GM18498 (cell line): Measurements from ENCODE around the gene IGF2R.

ENCODE experiments used
- ATAC-seq: cut with Tn5 transposase; IDR thresholded peaks from one replicate; pipeline ENCODE4 v1.9.1; 2021; ENCODE audit warnings: mild to moderate bottlenecking, moderate library complexity; ENCODE audit not compliant: unreplicated experiment

The IGF2R gene

GRCh38 chr6:159972506-159973268 lies 3.8 kb downstream of the IGF2R start:
- no peak for ATAC-seq

DNA sequence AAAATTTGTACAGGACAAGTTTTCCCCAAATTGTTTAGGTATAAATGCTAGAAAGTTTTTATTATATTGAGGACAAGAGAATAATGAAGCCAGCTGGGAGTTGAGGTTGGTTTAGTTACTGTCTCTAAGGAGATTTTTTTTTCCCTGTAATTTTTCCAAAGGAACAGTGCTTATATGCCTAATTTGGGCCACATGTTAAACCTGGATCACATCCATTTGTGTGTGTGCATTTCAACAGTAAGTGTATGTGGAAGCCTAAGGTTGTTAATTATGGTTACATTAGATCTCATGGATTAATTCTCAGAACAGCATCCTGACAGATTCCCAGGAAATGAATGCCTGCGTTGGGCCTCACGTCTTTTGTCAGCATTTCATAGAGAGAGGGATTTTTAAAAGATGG lies 4.5 kb downstream of the IGF2R start:
- no peak for ATAC-seq

DNA sequence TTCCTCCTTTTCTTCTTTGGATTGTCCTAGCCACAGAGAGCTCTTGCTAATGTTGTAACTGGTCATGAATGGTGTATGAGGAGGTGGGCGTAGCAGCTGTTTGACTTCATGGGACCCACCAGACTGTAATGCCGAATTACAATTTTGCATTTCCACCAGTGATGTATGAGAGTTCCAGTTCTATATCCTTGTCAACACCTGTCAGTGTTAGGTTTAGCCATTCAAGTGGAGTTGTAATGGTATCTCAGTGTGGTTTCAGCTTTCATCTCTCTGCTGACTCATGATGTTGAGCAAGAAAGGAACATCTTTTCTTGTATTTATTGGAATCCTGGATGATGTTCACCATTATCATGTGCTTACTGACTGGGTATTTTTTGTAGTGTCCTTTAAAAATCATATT lies 5.1 kb downstream of the IGF2R start:
- ATAC-seq = peak; percentile 45

DNA sequence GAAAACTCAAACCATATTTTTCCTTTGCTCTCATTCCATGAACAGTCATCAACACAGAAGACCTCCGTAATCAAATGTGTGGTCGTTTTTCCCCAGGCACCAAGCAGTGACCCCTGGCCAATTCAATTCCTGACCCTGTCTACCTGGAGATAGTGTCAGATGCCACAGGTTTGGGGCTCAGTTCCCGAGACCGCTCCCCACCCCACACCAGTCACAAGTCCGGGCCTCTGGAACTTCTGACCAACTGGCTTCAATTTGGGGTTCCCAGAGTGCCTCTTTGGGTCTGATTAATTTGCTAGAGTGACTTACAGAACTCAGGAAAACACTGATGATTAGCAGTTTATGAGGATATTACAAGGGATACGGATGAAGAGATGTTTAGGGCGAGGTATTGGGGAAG lies 6.0 kb downstream of the IGF2R start:
- ATAC-seq = no peak

- ATAC-seq = no peak
These were observed 7.9 kb downstream of the IGF2R start for GRCh38 chr6:159976686-159977254.

- ATAC-seq = no peak
These were observed 8.5 kb downstream of the IGF2R start for GRCh38 chr6:159977255-159977903.

GRCh38 chr6:159977904-159978268 lies 9.0 kb downstream of the IGF2R start:
- ATAC-seq = no peak

DNA sequence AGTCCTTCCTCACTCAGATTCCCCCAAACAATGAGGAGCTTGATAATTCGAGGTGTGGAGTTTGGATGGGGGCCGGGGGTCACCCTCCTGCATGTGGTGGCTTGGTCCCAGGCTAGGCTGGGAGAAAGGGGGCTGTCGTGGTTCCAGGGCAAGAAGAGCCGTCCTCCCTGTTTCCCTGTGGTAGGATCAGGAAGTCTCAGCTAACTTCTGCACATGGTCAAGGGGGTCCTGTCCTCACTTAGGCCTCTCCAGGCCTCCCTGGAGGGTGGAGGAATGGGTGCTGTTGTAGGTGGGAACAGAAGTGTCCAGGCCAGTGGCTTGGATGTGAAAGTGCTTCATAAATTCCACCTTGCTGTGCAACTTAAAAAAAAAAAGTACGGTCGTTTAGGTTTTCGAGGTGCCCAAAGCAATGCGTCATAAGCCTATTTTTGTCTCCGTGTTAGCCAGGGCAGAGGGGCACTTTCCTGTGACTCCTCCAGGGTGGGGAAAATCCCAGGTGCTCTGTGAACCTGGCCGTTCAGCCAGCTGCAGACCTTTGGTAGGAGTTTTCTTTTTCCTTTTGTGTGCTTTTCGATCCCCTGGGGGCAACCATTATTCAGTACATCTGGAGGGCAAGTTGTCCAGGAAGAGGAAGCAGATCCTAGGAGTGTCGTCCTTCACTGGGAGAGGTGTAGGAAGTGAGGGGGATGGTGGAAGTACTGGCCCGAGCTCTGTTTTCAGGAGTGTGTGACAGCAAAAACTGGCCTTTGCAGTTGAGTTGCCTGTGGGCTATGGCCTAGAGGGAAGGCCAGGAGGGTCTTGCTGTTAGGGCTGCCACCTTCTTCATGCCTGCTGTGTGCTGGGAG lies 9.6 kb downstream of the IGF2R start:
- ATAC-seq = peak; percentile 8

DNA sequence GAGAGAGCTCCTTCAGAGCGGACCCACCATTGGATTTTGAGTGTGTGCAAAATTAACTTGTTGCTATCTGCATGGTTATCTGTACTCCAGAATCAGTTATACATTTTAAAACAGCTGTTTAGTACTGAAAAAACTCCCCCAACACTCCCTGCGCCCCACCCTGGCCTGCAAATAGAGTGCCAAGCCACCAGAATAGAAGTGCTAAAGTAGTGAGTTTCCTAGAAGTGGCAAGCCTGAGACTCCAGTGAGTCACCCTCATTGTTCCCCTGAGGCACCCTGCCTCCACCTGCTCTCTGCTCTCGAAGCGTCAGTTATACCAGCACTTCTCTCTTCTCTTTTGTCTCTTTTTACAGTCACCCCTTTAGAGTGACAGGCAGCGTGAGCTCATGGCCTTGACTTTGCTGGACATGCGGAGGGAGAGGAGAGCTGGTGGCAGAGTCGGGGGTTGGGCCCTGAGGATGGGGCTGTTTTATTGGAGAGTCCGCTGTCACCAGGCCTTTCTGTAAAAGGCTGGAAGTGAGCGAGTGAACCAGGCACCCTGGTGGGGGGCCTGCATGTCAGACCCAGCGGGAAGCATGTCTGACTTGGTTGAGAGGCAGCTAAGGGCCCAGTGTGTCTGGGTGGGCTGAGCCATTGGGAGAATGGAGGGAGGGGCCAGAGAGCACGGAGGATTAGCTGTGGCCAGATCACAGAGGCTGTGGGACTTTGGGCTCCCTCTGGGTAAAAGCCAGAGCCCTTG lies 10.4 kb downstream of the IGF2R start:
- ATAC-seq = peak; percentile 66

DNA sequence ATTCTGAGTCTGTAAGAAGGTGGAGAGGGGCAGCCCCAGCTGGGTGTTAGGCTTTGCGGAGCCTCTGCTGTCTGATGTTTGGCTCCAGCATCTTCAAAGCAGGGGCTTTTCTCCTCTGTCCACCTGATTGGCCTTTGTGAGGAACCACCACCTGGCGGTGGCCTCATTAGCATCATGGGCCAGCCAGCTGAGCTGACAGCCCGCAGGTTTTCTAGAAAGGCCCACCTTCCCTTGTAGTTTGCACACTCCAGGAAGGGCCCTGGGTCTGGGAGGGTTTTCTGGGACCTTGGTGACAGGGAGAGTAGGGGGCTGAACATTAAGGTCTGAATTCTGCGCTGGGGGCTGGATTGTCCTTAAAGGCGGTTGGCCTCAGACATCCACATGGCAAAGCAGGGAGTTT lies 11.6 kb downstream of the IGF2R start:
- ATAC-seq = no peak

DNA sequence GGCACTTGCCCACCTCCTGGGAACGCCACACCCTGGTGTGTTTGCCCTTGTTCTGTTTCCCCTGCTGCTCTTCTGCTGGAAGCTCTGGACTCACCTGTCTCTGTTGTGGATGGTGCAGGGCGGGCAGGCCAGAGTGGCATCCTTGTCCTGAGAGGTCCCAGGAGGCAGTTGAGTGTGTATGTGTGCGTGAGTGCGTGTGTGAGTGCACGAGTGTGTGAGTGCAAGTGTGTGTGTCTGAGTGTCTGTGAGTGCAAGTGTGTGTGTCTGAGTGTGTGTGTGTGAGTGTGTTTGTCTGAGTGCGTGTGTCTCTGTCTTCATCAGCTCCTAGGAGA lies 12.2 kb downstream of the IGF2R start:
- ATAC-seq = no peak

- ATAC-seq = peak; percentile 71
These were observed 12.7 kb downstream of the IGF2R start for GRCh38 chr6:159981403-159982245.

DNA sequence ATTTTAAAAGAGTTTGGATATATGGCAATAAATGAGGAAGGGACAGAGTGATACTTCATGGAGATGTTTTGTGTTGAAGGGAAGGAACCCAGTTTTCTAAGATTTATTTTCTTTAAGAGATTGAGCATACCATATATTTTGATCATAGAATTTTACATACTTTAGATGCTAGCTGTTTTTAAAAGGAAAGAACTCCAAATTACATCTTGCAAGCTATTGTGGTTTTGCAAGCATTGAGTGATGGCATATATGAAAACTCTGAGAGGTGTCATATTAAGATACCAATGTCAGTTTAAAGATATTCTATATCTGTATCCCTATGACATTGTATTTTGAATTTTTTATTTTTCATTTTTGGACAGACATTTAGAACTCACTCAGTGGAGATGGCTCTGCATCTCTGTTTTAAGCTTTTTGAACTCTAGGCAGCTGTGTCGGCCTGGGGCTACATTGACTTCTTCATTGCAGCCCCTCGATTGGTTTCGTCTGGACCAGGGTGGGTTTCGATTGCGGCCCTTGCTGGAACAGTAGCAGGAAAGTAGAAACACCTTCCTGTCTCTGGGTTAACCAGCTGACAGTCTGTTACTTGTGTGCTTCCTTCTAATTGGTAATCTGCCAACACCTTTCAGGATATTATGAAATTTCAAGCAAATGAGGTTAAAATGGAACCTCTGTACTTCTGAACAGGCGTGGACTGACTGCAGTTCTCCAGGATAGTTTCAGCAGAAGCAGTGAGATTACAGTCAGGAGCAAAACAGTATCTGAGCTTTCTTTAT lies 14.0 kb downstream of the IGF2R start:
- ATAC-seq = peak; percentile 23

GRCh38 chr6:159983641-159984080 lies 14.8 kb downstream of the IGF2R start:
- no peak for ATAC-seq

DNA sequence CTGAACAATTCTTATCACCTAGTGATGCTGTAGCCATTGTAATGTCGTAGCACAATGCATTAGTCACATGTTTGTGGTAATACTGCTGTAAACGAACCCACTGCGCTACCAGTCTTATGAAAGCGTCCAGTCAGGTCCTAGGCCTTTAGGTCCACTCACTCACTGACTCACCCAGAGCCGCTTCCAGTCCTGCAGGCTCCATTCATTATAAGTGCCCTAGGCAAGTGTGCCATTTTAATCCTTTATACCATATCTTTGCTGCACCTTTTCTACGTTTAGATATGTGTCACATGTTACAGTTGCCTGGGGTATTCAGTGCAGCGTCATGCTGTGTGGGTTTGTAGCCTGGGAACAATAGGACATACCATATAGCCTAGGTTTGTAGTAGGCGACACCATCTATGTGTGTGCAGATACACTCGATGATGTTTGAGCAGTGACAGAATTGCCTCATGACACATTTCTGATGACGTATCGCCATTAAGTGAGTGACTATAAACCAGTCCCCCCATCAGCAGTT lies 15.4 kb downstream of the IGF2R start:
- no peak for ATAC-seq

DNA sequence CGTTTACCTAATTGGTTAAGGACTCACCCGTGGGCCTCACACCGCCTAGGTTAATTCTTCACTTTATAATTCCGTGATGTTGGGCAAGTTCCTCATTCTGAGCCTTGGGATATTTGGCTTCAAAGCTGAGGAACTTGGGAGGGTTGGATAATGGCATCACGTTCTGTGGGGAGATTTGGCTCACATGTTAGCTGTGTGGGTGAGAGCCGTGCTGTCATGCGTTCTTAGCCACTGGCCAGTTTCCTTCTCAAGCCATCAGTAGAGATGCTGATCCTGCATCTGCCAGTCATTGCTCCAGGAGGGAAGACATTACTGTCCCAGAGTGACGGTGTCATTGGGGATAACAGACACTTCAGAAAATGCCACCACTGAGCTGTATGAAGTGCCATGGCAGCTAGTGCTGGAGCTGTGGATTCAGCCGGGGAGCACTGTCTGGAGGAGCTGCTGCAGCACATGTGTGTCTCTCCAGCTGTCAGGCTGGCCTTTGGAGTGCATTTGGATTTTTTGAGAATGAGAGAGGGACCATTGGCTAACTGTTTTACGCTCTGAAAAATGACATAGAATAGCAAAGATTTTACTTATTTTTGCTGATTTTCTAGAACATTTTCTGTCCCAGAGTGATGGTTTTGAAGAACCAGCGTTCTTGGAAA lies 16.5 kb downstream of the IGF2R start:
- no peak for ATAC-seq

DNA sequence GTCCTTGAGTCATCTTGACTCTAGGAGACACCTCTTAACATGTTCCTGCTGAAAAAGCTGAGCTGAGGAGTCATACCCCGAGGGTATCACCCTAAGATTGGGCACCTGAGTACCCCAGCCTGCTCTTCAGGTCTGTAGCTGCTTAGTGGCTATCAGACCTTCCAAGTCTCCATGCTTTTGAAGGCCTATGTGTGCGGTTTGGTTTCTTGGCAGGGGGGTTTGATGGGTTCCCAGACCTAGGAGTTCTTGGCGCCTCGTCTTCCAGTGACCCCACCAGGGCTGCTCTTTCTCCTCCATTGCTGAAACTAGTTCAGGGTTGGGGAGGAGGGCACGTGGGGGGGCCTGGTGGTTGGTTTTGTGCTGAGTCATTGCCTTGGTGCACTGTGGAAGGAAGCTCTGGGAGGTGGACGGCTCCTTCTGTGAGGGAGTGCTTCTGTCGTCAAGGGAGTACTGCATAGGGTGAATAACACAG lies 20.1 kb downstream of the IGF2R start:
- ATAC-seq = no peak
